Endothelial cell of coronary artery (primary cell): Measurements from ENCODE around the gene HSD17B1. TPM values are rescaled to one million over a fixed set of nuclear protein-coding genes. Genes with fewer than 3 reads are reported as not detected.

ENCODE experiments used
- total RNA-seq: library from RNA; depleted of rRNA; stranded (reverse); fragments of >200 nt; gene quantifications from 2 replicates; pipeline ENCODE4 v1.2.3, GENCODE V29; 2014

The HSD17B1 gene
- 0.63 and 2.8 TPM in 2 replicates for total RNA-seq

GRCh38 chr17:42552736-42553135 lies at the start of gene HSD17B1:
HSD17B1 (plus strand) TSS chr17:42552923; CDS start chr17:42552934, 11 bp downstream.

DNA sequence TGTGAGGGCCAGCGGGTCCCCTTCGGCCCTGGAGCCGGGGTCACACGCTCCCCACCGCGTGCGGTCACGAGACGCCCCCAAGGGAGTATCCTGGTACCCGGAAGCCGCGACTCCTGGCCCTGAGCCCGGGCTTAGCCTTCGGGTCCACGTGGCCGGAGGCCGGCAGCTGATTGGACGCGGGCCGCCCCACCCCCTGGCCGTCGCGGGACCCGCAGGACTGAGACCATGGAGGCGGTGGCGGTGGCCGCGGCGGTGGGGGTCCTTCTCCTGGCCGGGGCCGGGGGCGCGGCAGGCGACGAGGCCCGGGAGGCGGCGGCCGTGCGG lies 16.7 kb upstream of the HSD17B1 start, which contains the start of gene NAGLU:
Gene NAGLU (plus strand): TSS at position 194 of the 324 bp plus-strand sequence. CDS start 32 bp downstream, at position 226.

DNA sequence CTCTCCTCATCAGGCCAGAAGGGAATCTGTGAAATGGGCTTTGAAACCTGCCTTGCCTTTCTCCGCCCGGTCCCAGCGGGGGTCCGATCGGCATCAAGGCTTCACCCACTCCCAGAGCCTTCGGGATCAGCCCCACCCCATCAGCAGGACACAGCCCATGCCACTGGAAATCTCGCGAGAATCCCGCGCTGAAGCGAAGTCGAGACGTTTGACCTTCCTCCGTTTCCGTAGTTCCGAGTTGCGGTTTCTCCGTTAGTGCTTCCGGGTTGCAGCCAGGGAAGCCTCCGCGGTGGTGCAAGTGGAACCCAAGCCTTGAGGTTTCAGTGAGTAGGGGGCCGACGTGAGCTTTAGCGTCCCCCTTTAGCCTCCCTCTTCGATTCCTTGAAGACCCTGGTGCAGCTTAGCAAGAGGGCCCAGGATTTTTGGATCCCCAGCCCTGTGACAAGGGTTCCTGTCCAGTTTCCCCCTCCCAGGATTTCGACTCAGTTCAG lies 9.2 kb downstream of the HSD17B1 start, which contains the start of gene COASY:
Gene COASY (plus strand): TSS at position 252 of the 491 bp plus-strand sequence. CDS start 475 bp downstream, outside the sequence.

GRCh38 chr17:42566883-42567573 lies 14.3 kb downstream of the HSD17B1 start, which contains the start of gene MLX:
MLX (plus strand) TSS chr17:42567100; CDS start chr17:42567125, 25 bp downstream.

DNA sequence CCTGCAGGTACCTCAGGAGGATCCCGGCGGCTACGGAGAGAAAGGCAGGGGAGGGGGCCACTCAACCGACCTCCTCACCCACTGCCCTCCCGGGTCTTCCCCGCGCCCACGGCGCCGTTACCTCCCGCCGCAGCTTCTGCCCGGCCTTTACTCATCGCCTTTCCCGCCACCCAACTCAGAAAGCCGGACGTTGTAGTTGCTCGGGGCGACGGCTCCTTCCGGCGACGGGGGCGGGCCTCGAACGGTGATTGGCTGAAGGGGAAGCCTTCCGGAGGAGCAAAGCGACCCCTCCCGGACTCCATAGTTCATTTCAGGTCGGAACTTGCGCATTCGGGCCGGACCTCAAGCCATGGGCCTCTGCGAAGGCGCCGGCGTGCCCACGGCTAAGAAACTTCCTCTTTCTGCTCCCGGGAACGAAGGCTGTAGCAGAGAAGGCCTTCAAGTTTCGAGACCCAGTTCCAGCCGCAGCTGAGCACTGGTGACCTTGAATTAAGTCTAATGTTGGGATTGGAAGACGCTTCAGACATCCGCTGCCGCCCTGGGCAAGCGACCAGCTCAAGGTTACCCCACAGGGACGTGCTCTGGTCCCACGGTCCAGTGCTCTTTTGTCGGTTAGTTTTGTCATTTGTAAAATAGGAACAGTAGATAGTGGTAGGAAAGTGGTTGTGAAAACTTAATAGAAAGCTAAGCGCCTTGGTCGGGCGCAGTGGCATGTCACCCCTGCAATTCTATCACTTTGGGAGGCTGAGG lies 25.0 kb downstream of the HSD17B1 start, which contains the start of gene PSMC3IP:
Gene PSMC3IP (minus strand): TSS at position 198 of the 750 bp plus-strand sequence. CDS start 43 bp downstream, at position 155.

Other genes with a start within 250 kb of the HSD17B1 start
- 76.6 and 104 TPM in 2 replicates for gene STAT3, start 164.5 kb upstream of the HSD17B1 start, total RNA-seq
- gene CAVIN1, start 129.7 kb upstream of the HSD17B1 start, total RNA-seq, result 733 and 826 TPM in 2 replicates
- gene ATP6V0A1, start 94.0 kb upstream of the HSD17B1 start, total RNA-seq, result 25.6 and 39.2 TPM in 2 replicates
- 15.8 and 16.4 TPM in 2 replicates for gene NAGLU, start 16.7 kb upstream of the HSD17B1 start, total RNA-seq
- 12.2 and 16.9 TPM in 2 replicates for gene COASY, start 9.2 kb downstream of the HSD17B1 start, total RNA-seq
- 24.9 and 33.0 TPM in 2 replicates for gene MLX, start 14.2 kb downstream of the HSD17B1 start, total RNA-seq
- 3.9 and 7.3 TPM in 2 replicates for gene PSMC3IP, start 24.8 kb downstream of the HSD17B1 start, total RNA-seq
- 39.9 and 45.7 TPM in 2 replicates for gene RETREG3, start 56.5 kb downstream of the HSD17B1 start, total RNA-seq
- 29.6 and 30.2 TPM in 2 replicates for gene TUBG1, start 56.8 kb downstream of the HSD17B1 start, total RNA-seq
- 3.0 and 4.7 TPM in 2 replicates for gene TUBG2, start 106.4 kb downstream of the HSD17B1 start, total RNA-seq
- 4.6 and 6.5 TPM in 2 replicates for gene PLEKHH3, start 124.1 kb downstream of the HSD17B1 start, total RNA-seq
- 0.63 and 0.85 TPM in 2 replicates for gene CCR10, start 128.9 kb downstream of the HSD17B1 start, total RNA-seq
- gene CNTNAP1, start 129.6 kb downstream of the HSD17B1 start, total RNA-seq, result 17.1 and 23.8 TPM in 2 replicates
- 7.8 and 14.7 TPM in 2 replicates for gene EZH1, start 192.1 kb downstream of the HSD17B1 start, total RNA-seq
- 2.5 and 2.7 TPM in 2 replicates for gene RAMP2, start 208.3 kb downstream of the HSD17B1 start, total RNA-seq
- gene VPS25, start 220.5 kb downstream of the HSD17B1 start, total RNA-seq, result 40.4 and 46.0 TPM in 2 replicates
- gene WNK4, start 227.7 kb downstream of the HSD17B1 start, total RNA-seq, result 0.63 and 8.1 TPM in 2 replicates
- gene COA3, start 245.8 kb downstream of the HSD17B1 start, total RNA-seq, result 53.3 and 71.7 TPM in 2 replicates
- 0.19 TPM in 1 of 2 replicates, not detected in the other for gene CNTD1, start 245.9 kb downstream of the HSD17B1 start, total RNA-seq